Tibial nerve (tissue), 4 donors: ENCODE data around the gene LCN9.

ENCODE experiments used
- CTCF ChIP-seq, 5 experiments: fragments of 200-600 bp in 3 of 5; fragments of 450-650 bp in 2 of 5; sonication (generic) in 3 of 5; IDR thresholded peaks; one replicate each; pipeline ENCODE4 v1.5.1; 2016 to 2019; ENCODE audit warnings: antibody characterized with exemption in 5 of 5, mild to moderate bottlenecking in 3 of 5, moderate library complexity in 2 of 5
- EP300 ChIP-seq, 2 donors: sonication (generic); formaldehyde crosslinking; IDR thresholded peaks; one replicate each; pipeline ENCODE4 v1.6.1; 2017; ENCODE audit warnings: antibody characterized with exemption in 2 of 2, mild to moderate bottlenecking in 1 of 2
- POLR2A ChIP-seq, 2 donors: fragments of 450-650 bp; IDR thresholded peaks; one replicate each; pipeline ENCODE4 v1.6.1; 2017; ENCODE audit warnings: antibody characterized with exemption in 2 of 2, mild to moderate bottlenecking in 2 of 2, moderate library complexity in 2 of 2

DNA sequence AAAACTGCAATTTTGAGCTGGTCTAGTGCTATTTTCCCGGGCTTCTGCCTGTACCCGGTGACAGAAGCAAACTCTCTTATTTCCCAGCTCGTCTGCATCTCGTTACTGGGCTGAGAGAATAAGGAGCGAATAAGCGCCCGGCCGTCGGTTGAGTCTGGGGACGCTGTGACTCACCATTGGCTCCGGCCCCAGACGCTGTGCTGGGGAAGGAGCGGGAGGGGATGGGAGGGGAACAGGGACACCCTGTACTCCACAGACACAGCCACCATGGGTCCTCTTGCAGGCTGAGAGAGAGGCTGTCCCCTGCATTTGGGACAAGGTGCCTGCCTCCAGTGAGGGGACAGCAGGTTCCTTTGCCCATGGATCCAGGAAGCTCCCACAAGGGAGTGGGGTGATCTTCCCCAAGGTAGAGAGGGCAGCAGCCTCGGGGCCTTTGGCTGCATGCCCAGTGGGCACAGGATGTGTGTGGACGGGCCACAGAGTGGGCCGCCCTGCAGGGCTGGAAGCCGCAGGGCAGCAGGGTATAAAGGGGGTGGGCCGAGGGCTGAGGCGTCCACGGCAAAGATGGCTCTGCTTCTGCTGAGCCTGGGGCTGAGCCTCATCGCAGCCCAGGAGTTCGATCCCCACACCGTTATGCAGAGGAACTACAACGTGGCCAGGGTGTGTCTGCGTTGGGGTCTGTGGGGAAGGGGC is at the start of gene LCN9:
- TF ChIP-seq CTCF (IDR thresholded peaks at IDR 0.05) (no peak), POLR2A (IDR thresholded peaks at IDR 0.05) (no peak), EP300 (IDR thresholded peaks at IDR 0.05) (no peak)
